Hematopoietic multipotent progenitor cell treated with erythropoietin and hydrocortisone succinate and interleukin-3 and kit ligand, for 6 days (in vitro differentiated cells): ENCODE data around the gene ATP5MC2.
A peak's percentile ranks its signal among the peaks of the same experiment; 100 is the strongest.
"Not testable (repeated sequence)": the region's sequence is repeated elsewhere in the genome, so short reads cannot be mapped to it uniquely, and the experiment has no call there.

ENCODE experiments used
- DNase-seq: peaks from one replicate; pipeline ENCODE4 v3.0.0-alpha.2; 2015

ATP5MC2 gene

GRCh38 chr12:53688134-53688533, 12.3 kb upstream of the ATP5MC2 start:
- DNase-seq = no peak

- no peak for DNase-seq
These were observed 10.6 kb upstream of the ATP5MC2 start for GRCh38 chr12:53686436-53686835.

GRCh38 chr12:53684654-53685220, 8.9 kb upstream of the ATP5MC2 start:
- no peak for DNase-seq

- no peak for DNase-seq
These were observed 8.1 kb upstream of the ATP5MC2 start for GRCh38 chr12:53683983-53684382.

GRCh38 chr12:53683494-53683893, 7.6 kb upstream of the ATP5MC2 start:
- DNase-seq = no peak

- not testable (repeated sequence) for DNase-seq
These were observed 4.2 kb upstream of the ATP5MC2 start for GRCh38 chr12:53680061-53680460.

GRCh38 chr12:53677800-53678148, 1.9 kb upstream of the ATP5MC2 start:
- DNase-seq = no peak

- DNase-seq = no peak
These were observed 1.3 kb upstream of the ATP5MC2 start for GRCh38 chr12:53677016-53677799.

- no peak for DNase-seq
These were observed 753 bp upstream of the ATP5MC2 start for GRCh38 chr12:53676656-53677015.

- DNase-seq = peak; percentile 32
These were observed 744 bp downstream of the ATP5MC2 start for GRCh38 chr12:53674977-53675700.

GRCh38 chr12:53670971-53671370, 4.9 kb downstream of the ATP5MC2 start:
- no peak for DNase-seq

GRCh38 chr12:53670308-53670707, 5.6 kb downstream of the ATP5MC2 start:
- DNase-seq = no peak

- no peak for DNase-seq
These were observed 8.8 kb downstream of the ATP5MC2 start for GRCh38 chr12:53667080-53667479.

GRCh38 chr12:53664936-53665335, 10.9 kb downstream of the ATP5MC2 start:
- no peak for DNase-seq

GRCh38 chr12:53664191-53664590, 11.7 kb downstream of the ATP5MC2 start:
- DNase-seq = no peak

- DNase-seq = no peak
These were observed 15.8 kb downstream of the ATP5MC2 start for GRCh38 chr12:53660041-53660440.

GRCh38 chr12:53659571-53659981, 16.3 kb downstream of the ATP5MC2 start:
- DNase-seq = no peak

GRCh38 chr12:53659011-53659551, 16.8 kb downstream of the ATP5MC2 start:
- no peak for DNase-seq

- DNase-seq = no peak
These were observed 18.8 kb downstream of the ATP5MC2 start for GRCh38 chr12:53657041-53657440.

GRCh38 chr12:53653595-53653994, 22.3 kb downstream of the ATP5MC2 start:
- DNase-seq = no peak

- DNase-seq = no peak
These were observed 23.5 kb downstream of the ATP5MC2 start for GRCh38 chr12:53652366-53652765.

- no peak for DNase-seq
These were observed 24.1 kb downstream of the ATP5MC2 start for GRCh38 chr12:53651737-53652136.

GRCh38 chr12:53646300-53646699, 29.6 kb downstream of the ATP5MC2 start:
- DNase-seq = not testable (repeated sequence)

- no peak for DNase-seq
These were observed 30.7 kb downstream of the ATP5MC2 start for GRCh38 chr12:53645165-53645564.
